Measurements from ENCODE around the gene WBP1.
"Not testable (repeated sequence)": the region's sequence is repeated elsewhere in the genome, so short reads cannot be mapped to it uniquely, and the experiment has no call there.

WBP1 gene

GRCh38 chr2:74458132-74458937, at the start of gene WBP1:
Gene WBP1 (plus strand): TSS chr2:74458438. CDS start chr2:74458603, 165 bp downstream.
- DNase-seq = peak; percentile 100

- no peak for DNase-seq
Measured at GRCh38 chr2:74413001-74413698, 45.1 kb upstream of the WBP1 start.

DNA sequence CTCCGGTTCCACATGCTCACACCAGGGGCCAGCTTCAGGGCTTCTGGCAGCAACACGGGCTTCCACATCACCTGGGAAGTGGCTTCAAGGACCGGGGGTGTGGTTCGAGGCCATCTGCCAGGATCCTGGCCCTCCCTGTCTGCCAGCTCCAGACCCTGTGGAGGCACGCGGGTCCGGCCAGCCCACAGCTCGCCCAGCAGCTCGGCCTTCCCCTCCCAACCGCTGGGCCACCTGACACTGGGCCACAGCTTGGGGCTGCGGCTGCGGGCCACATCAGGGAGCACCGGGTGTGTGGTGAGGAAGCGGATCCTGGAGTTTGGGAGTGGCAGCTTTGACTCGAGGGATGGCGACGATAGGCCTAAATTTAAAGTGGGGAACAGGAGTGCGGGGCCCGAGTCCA, 43.8 kb upstream of the WBP1 start:
- no peak for DNase-seq

GRCh38 chr2:74414881-74415761, 43.1 kb upstream of the WBP1 start:
- DNase-seq = no peak

- no peak for DNase-seq
Measured at GRCh38 chr2:74415762-74416395, 42.4 kb upstream of the WBP1 start.

DNA sequence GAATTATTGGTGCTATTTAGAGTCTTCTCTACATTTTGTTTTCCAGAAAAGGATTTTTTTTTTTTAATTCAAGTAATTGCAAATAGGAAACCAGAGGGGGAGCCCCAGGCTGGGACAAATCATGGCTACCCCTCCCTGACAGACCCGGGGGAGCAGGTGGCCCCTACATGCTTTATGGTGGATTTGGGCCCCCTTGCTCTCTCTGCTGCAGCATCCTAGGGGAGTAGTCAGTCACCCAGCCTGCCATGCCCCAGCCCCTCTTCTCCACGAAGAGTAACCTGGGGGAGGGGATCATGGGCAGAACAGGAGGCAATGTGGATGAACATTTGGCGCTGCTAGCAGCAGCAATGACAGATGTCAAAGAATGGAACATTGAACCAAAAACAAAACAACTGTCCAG, 41.5 kb upstream of the WBP1 start:
- DNase-seq = no peak

GRCh38 chr2:74417197-74417596, 41.0 kb upstream of the WBP1 start:
- no peak for DNase-seq

DNA sequence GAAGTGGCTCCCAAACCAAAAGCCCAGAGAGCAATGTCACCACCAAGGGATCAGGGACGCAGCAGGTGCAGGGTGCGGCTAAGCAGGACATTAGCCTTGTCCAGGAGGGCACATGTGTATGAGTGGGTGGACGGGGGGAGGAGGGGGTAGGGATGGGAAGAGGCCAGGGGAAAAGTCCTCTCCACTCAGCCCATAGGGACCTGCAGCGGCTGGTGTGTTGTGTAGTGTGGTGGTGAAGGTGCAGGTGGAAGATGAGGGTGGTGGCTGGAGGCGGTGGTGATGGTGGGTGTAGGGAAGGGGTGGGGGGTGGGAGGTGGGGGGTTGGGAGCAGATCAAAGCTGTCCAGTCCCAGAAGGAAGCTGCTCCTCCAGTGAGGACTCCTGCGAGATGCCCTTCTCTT, 40.5 kb upstream of the WBP1 start:
- DNase-seq = no peak

DNA sequence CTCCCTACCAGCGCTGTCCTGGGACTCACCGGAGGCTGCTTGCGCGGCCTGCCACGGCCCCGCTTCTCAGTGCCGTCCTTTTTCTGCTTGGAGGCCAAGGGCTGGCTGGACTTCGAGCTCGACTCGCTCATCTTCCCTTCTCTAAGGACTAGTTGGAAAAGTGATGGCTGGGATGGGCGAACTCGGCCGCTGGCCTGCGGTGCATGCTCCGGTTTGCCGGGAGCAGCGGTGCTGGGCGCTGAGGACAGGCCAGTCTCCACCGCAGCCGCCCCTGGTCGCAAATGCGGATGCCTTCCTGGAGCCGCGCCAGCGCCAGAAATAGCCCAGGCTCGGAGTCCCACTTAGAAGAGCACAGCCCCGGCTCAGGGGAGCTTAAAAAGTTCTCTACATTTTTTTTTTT, 39.9 kb upstream of the WBP1 start:
- DNase-seq = no peak

DNA sequence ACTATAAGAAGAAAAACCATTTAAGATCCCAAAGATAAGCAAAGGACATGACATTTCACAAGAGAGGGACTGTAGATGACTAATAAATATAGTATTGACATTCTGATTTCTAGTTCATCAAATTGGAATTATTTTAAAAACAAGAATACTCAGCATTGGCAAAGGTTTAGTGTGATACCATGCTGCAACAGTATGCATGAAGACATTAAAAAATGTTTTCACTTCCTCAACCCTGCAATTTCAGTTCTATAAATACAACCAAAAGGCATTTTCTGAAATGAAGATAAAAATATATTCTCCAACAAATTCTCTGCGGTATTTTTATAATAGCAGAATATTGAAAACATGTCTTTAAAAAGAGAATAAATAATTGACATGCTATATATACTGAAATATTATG, 38.9 kb upstream of the WBP1 start:
- no peak for DNase-seq

DNA sequence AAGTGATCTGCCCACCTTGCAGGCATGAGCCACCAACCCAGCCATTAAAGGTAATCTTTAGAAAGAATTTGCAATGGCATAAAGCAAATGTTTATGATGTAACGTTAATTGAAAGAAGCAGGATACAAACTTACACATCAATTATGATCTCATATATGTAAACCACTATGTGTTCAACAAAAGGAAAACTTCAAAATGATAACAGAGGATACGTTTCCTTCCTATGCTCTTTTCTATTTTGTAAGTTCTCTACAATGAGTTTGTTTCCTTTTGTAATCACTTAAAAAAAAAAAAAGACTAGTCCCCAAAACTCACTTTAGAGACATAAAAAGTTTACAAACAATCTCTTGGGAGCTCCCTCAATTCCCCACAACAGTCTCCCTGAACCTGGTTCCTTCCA, 38.2 kb upstream of the WBP1 start:
- DNase-seq = no peak

GRCh38 chr2:74420443-74421103, 37.7 kb upstream of the WBP1 start:
- not testable (repeated sequence) for DNase-seq

GRCh38 chr2:74421221-74421870, 36.9 kb upstream of the WBP1 start, which contains the start of the genes C2orf81 and WDR54:
Gene C2orf81 (minus strand): TSS chr2:74421619. CDS start chr2:74421560, 59 bp downstream.
Gene WDR54 (plus strand): TSS chr2:74421730. CDS start chr2:74422154, 424 bp downstream.
- DNase-seq = peak; percentile 88

DNA sequence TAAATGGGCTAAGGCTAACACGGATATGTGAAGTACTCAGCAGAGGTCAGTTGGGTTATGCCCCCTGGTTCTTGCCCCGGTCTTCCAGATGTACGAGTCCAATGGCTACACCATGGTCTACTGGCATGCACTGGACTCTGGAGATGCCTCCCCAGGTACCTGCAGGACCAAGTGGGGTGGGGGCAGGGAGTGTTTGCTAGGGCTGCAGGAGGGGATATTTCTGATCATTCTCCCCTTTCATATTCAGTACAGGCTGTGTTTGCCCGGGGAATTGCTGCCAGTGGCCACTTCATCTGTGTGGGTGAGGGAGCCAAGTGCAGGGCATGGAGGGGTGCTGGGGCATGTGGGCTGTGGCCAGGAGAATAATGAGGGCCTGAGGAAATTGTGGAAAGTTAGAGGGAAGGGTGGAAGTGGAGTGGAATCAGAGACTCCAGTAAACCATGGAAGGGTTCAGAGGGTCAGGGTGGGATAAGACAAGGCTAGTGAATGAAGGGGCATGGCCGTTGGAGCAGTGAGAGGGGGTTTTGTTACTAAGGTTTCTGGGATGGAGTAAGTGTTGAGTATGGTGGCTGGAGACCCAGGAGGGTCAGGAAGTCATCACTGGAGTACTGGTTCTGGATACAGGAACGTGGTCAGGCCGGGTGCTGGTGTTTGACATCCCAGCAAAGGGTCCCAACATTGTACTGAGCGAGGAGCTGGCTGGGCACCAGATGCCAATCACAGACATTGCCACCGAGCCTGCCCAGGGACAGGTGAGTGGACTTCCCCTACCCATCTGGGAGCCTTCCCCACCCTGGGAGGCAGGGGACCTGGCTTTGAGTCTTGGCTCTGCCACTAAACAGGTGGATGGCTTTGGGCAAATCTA, 34.8 kb upstream of the WBP1 start:
- DNase-seq = no peak

DNA sequence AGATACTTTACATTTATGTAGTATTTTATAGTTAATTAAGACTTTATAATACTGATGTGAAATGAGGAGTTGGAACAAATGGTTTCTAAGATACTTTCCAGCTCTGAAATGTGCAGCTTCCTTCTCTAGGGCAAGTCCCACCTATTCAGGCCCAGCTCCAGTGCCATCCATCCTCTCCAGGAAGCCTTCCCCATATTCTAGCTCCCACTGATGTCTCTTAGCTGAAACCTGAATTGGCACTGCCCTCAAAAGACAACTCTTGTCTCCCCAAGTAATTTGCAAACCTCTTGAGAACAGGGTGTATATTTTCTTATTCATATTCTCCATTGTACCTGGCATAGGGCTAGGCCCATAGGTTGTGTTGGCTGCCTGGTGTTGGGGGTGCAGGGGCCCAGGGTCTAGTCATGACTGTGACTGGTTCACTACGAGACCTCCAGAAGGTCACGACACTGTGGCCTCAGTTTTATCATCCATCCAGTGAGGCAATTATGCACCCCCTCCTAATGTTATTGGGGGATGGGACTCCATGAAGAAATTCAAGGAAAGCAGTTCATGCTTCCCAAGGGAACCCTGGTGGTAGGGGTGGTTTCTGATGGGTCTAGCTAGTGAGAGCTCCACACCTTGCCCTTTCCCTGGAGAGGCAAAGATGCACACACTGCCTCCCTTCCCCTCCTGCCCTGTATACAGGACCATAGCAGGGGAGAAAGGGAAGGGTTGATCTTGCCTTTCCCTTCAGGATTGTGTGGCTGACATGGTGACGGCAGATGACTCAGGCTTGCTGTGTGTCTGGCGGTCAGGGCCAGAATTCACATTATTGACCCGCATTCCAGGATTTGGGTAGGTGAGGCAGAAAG, 33.9 kb upstream of the WBP1 start:
- DNase-seq = no peak

- DNase-seq = no peak
Measured at GRCh38 chr2:74424995-74425406, 33.2 kb upstream of the WBP1 start.

- no peak for DNase-seq
Measured at GRCh38 chr2:74425523-74425922, 32.7 kb upstream of the WBP1 start.

GRCh38 chr2:74426181-74426758, 32.0 kb upstream of the WBP1 start:
- DNase-seq = no peak

GRCh38 chr2:74427551-74427950, 30.7 kb upstream of the WBP1 start:
- no peak for DNase-seq
